Measurements from ENCODE around the gene ZNF254.

DNA sequence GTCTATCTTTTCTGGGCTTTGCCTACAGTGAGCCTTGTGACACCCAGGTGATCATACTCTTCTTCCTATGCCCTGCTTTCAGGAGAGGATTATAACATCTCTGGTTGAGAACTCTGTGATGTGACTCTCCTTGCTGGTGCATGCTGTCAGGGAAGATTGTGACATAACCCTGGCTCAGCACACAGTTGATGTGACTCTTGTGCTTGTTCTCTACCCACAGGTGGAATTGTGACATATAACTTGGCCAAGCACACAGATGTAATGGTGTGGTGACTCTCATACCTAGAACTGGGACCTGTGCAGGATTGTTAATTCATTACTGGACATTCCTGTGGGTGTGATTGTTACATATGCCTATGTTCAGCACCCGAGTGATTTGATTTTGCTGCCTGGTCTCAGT is 21.7 kb upstream of the ZNF254 start:
- TF ChIP-seq, protein P1, sequence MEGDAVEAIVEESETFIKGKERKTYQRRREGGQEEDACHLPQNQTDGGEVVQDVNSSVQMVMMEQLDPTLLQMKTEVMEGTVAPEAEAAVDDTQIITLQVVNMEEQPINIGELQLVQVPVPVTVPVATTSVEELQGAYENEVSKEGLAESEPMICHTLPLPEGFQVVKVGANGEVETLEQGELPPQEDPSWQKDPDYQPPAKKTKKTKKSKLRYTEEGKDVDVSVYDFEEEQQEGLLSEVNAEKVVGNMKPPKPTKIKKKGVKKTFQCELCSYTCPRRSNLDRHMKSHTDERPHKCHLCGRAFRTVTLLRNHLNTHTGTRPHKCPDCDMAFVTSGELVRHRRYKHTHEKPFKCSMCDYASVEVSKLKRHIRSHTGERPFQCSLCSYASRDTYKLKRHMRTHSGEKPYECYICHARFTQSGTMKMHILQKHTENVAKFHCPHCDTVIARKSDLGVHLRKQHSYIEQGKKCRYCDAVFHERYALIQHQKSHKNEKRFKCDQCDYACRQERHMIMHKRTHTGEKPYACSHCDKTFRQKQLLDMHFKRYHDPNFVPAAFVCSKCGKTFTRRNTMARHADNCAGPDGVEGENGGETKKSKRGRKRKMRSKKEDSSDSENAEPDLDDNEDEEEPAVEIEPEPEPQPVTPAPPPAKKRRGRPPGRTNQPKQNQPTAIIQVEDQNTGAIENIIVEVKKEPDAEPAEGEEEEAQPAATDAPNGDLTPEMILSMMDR (IDR thresholded peaks at IDR 0.05), result no peak
- no peak for TF ChIP-seq POLR2A (IDR thresholded peaks at IDR 0.05)
